ENCODE data around the gene ROCK2.

Gene ROCK2

GRCh38 chr2:11366326-11366741 is 21.9 kb upstream of the ROCK2 start:
- DNase-seq, result no peak

- DNase-seq, result no peak
Observed at GRCh38 chr2:11365096-11365879, 20.9 kb upstream of the ROCK2 start.

- no peak for DNase-seq
Observed at GRCh38 chr2:11364565-11364887, 20.1 kb upstream of the ROCK2 start.

- no peak for DNase-seq
Observed at GRCh38 chr2:11363868-11364564, 19.6 kb upstream of the ROCK2 start.

- DNase-seq, result no peak
Observed at GRCh38 chr2:11359865-11360264, 15.4 kb upstream of the ROCK2 start.

- no peak for DNase-seq
Observed at GRCh38 chr2:11357428-11357972, 13.1 kb upstream of the ROCK2 start.

GRCh38 chr2:11356764-11357163 is 12.3 kb upstream of the ROCK2 start:
- DNase-seq, result no peak

GRCh38 chr2:11355194-11356053 is 11.0 kb upstream of the ROCK2 start:
- no peak for DNase-seq

- no peak for DNase-seq
Observed at GRCh38 chr2:11354363-11355154, 10.1 kb upstream of the ROCK2 start.

GRCh38 chr2:11352781-11353537 is 8.5 kb upstream of the ROCK2 start:
- no peak for DNase-seq

GRCh38 chr2:11348209-11348749 is 3.8 kb upstream of the ROCK2 start:
- no peak for DNase-seq

- no peak for DNase-seq
Observed at GRCh38 chr2:11347403-11347959, 3.0 kb upstream of the ROCK2 start.

GRCh38 chr2:11346023-11346482 is 1.6 kb upstream of the ROCK2 start:
- no peak for DNase-seq

GRCh38 chr2:11344956-11345677 is 681 bp upstream of the ROCK2 start:
- DNase-seq, result peak; percentile 53

- peak; percentile 27 for DNase-seq
Observed at GRCh38 chr2:11343650-11344341, 640 bp downstream of the ROCK2 start.

- no peak for DNase-seq
Observed at GRCh38 chr2:11343368-11343649, 1.1 kb downstream of the ROCK2 start.

GRCh38 chr2:11342551-11343367 is 1.7 kb downstream of the ROCK2 start:
- DNase-seq, result no peak

GRCh38 chr2:11340717-11341116 is 3.7 kb downstream of the ROCK2 start:
- DNase-seq, result no peak

GRCh38 chr2:11339508-11340083 is 4.8 kb downstream of the ROCK2 start:
- DNase-seq, result no peak

Measured in activated CD8-positive, alpha-beta memory T cell treated with anti-CD3 and anti-CD28 coated beads, Interleukin-2, amount 50 U/mL, for 4 hours (primary cell).